A673 (cell line): Measurements from ENCODE around the gene GPR37L1.

Experiments used
- CTCF ChIP-seq: fragments of 300-800, 200-600 bp; sonication (generic); conservative IDR thresholded peaks from 2 replicates; pipeline ENCODE4 v1.5.1; 2017; ENCODE audit warnings: low read depth, mild to moderate bottlenecking, antibody characterized with exemption, low read length, moderate library complexity, mixed read lengths
- EZH2 ChIP-seq: fragments of 200-600 bp; sonication (generic); IDR thresholded peaks from 2 replicates; pipeline ENCODE4 v1.6.1; 2017; ENCODE audit warnings: borderline replicate concordance, low read depth, mild to moderate bottlenecking, mixed read lengths, antibody characterized with exemption, low read length; ENCODE audit not compliant: poor library complexity, severe bottlenecking

GRCh38 chr1:202151045-202151444 is 28.3 kb downstream of the GPR37L1 start:
- TF ChIP-seq CTCF (no peak), EZH2 (no peak)
